Stimulated activated CD4-positive, alpha-beta T cell treated with anti-CD3 and anti-CD28 coated beads, Interleukin-4, amount 100 ng/mL, for 4 hours (primary cell): ENCODE data around the gene NTN1.

Source experiments
- DNase-seq, 2 experiments: peaks; one replicate each; pipeline ENCODE4 v3.0.0-alpha.2; 2020

NTN1 gene

DNA sequence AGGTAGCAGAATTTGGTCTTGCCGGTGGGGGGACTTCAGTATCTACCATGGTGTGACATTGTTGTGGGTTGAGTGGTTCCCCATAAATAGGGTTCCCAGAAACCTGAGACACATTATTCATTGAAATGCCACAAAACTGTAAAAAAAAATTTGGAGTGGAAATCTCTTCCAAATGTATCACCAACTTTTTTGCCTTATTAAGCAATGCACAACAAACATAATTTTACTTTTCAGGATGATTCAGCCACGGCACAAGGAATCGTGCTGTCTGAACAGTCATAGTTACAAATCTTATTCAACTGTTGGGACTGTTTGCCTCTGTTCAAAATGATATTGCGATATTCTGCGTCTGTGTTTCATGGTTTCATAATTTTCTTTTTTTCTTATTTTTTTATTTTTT lies 181.2 kb downstream of the NTN1 start:
- no peak for DNase-seq

- DNase-seq, result no peak
Observed at GRCh38 chr17:9203771-9204425, 182.6 kb downstream of the NTN1 start.

- DNase-seq, result no peak
Observed at GRCh38 chr17:9204637-9205329, 183.5 kb downstream of the NTN1 start.

GRCh38 chr17:9205520-9206409 lies 184.5 kb downstream of the NTN1 start:
- no peak for DNase-seq

GRCh38 chr17:9206410-9206703 lies 185.0 kb downstream of the NTN1 start:
- no peak for DNase-seq

DNA sequence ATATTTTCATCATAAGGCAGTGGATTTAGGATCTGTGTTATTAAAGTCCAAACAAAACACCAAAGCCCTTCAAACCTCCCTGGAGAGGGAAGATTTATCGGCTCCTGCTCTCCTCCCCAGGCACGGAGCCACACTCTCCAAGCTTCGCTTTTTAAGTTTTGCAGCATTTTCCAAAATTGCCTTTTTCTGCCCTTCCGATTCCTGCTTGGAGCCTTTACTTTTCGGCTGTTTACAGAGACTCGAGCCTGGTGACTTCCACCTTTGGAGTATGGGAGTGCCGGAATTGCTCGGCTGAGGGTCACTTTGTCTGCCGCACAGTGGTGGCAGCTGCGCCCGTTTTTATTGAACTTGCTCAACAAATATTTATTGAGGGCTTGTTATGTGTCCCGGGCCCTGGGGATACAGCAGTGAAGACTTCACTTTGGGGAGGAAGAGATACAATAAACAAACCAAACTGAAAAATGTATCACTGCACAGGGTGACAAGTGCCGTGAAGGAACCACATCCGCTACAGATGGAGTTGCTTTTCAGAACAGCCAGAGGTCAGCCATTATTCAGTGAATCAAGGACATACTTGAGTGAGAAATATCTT lies 185.5 kb downstream of the NTN1 start:
- no peak for DNase-seq

DNA sequence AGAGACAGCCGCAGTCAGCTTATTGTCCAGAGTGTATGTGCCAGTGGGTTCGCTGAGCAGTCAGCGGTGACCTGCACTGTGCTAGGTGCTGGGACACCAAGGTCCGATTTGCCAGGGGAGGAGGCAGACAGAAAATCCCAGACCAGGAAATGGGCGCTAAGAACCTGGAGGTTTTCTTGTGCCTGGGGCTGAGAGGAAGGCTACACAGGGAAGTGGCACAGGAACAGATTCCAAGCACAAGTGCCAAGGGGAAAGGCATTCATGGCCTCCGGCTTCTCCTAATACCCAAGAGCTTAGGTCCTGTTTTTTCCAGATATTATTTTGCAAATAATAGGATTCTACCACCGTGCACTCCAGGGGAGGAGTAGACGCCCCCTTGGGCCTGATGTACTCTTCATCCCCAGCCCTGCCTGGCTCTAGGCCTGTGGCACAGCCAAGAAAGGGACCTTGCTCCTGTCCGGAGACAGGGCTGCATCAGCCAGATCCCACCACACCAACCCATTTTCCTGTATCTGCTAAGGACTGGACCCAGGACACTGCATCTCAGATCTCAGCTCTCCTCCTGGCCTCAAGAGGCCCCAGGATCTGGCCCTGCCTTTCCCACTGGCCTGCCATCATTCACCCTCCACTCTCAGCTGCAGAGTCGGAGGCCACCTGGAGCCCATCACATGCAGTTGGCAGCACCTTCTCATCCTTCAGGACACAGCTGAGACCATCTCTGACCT lies 187.2 kb downstream of the NTN1 start:
- no peak for DNase-seq

GRCh38 chr17:9209347-9209746 lies 188.0 kb downstream of the NTN1 start:
- no peak for DNase-seq

DNA sequence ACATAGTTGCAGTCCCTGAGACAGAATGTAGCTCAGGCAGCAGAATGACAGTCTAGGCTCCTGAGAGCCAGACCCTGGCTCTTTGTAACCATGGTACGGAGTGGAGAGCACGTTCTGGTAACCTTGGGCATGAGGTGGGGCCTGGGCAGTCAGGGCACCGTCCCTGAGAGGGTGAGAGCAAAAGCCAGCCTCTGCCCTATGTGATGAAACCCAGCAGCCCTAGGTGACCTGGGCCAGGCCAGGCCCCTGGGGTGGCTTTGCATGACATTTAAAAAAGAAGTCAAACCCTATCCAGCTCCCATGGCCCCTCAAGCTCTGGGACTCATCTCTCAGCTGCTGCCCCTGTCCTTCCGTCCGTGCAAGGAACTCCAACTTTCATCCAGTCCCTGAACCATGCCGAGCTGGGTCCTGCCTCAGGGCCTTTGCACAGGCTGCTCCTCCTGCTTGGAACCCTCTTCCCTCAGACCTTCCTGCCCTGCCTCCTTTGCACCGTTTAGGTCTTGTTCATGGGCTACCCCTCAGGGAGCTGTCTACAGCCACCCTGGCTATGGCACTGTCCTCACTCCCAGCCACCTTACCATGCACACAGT lies 188.6 kb downstream of the NTN1 start:
- no peak for DNase-seq

- no peak for DNase-seq
Observed at GRCh38 chr17:9211133-9211765, 189.9 kb downstream of the NTN1 start.

- no peak for DNase-seq
Observed at GRCh38 chr17:9212376-9213302, 191.3 kb downstream of the NTN1 start.

GRCh38 chr17:9213303-9213640 lies 192.0 kb downstream of the NTN1 start:
- no peak for DNase-seq

- DNase-seq, result no peak
Observed at GRCh38 chr17:9215465-9215864, 194.2 kb downstream of the NTN1 start.

GRCh38 chr17:9217151-9218056 lies 196.1 kb downstream of the NTN1 start:
- DNase-seq, result no peak

- no peak for DNase-seq
Observed at GRCh38 chr17:9218064-9218635, 196.8 kb downstream of the NTN1 start.

- DNase-seq, result no peak
Observed at GRCh38 chr17:9218911-9219310, 197.6 kb downstream of the NTN1 start.

GRCh38 chr17:9219631-9220397 lies 198.5 kb downstream of the NTN1 start:
- no peak for DNase-seq

DNA sequence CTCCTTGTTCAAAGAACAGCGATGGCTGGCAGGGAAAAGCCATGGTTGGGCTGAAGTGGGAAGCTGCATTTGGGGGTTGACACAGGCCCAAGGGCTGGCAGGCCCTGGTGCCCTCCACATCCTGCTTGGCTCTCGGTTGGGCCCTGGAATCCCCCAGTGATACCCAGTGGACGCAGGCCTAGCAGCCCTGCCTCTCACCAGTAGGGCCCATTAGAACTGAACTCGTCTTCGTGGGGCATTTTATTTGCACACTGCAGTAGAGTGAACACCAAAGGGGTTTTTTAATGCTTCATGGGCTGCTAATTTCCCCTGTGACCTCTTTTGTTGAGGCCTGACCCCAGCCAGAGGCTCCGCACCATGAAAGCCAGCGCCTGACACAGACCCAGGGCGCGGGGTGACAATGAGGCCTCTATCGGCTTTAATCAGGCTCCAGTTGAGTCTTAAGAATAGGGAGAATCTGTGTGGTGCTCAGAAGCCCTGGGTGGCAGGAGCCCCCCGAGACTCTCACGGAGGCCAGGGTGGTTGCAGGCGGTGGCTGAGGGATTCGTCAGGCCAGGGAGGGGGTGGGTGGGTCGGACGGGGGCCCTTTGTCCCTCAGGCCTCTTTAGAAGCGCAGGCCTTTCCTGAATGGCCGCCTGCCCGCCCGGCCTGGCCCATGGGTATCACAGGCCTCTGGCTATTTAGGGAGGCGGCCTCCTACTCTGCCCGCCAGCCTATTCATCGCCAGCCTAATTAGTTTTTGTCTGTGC lies 199.3 kb downstream of the NTN1 start:
- DNase-seq, result no peak
